Pancreas (tissue), 10 donors: ENCODE results near the gene VGLL4. TPM values are rescaled to one million over a fixed set of nuclear protein-coding genes. Genes with fewer than 3 reads are reported as not detected.

Experiments used
- ATAC-seq, 4 donors: fragments of 200-7000 bp; cut with Tn5 transposase; one replicate each; pipeline versions ENCODE4 v1.8.0 to v1.9.1; 2020; ENCODE audit warnings: mild to moderate bottlenecking in 4 of 4, moderate library complexity in 4 of 4
- DNase-seq, 6 donors: peaks; one replicate each; pipeline ENCODE4 v3.0.0-alpha.2; 2020
- FAIRE-seq: peaks from 2 replicates; lab custom pipeline; 2012; peaks lifted over from hg19 to GRCh38; lab: Jason Lieb, UNC
- H3K27ac ChIP-seq, 4 donors: fragments of 200-600 bp; sonication (generic); 1 replicate in 3 of 4; 2 replicates in 1 of 4; pipeline versions ENCODE4 v1.5.0 to v1.8.0; 2020
- H3K27me3 ChIP-seq, 4 donors: fragments of 200-600 bp; one replicate each; pipeline ENCODE4 v1.8.0; 2021
- H3K36me3 ChIP-seq, 3 donors: fragments of 200-600 bp; sonication (generic) in 1 of 3; one replicate each; pipeline versions ENCODE4 v1.5.0 to v1.8.0; 2020 to 2021
- H3K4me1 ChIP-seq, 3 donors: fragments of 200-600 bp; one replicate each; pipeline ENCODE4 v1.8.0; 2021
- H3K4me3 ChIP-seq, 4 donors: fragments of 200-600 bp; sonication (generic) in 2 of 4; one replicate each; pipeline versions ENCODE4 v1.5.0 to v1.8.0; 2020 to 2021
- H3K9me3 ChIP-seq, 4 donors: fragments of 200-600 bp; one replicate each; pipeline ENCODE4 v1.8.0; 2021
- WGBS, 2 donors: extraction: QIAGEN DNeasy Blood & Tissue Kit; methylation state at CpG; one replicate each; pipeline ENCODE4 v1.1.7; 2013; 5-methylcytosine and 5-hydroxymethylcytosine counted together
- intact Hi-C, 3 donors: fragments of 100-400 bp; cut with DNase I; formaldehyde crosslinking; loops; one replicate each; pipeline versions ENCODE4 v1.11.1 to v1.14.2; 2022
- polyA plus RNA-seq, 2 donors: library from polyadenylated mRNA; stranded (reverse); fragments of 200-250 nt; gene quantifications; one replicate each; pipeline ENCODE4 v1.2.3, GENCODE V29; 2013
- total RNA-seq, 6 donors: library from RNA; stranded (reverse); fragmentation: NEBNext Ultra II Directional in 4 of 6; extraction: Animal tissue kit (Norgen Biotek cat#: 25700) in 4 of 6; gene quantifications; one replicate each; pipeline versions ENCODE4 v1.2.1 to v1.2.4, GENCODE V29; 2021 to 2023
- TF ChIP-seq, protein P1 (sequence below), 4 donors: fragments of 200-600 bp; sonication (generic) in 3 of 4; IDR thresholded peaks; one replicate each; pipeline versions ENCODE4 v1.5.0 to v1.8.0; 2021; ENCODE audit warnings: antibody characterized with exemption in 4 of 4
- donor health status: healthy with polysubstance abuse.
- donor health status: DM: no; HTN: no; CAD: no; lungs with moderate emphysema.
- donor health status: DM: no; HTN: no; CAD: no.
- donor health status: control.
- donor health status: control.
- donor health status: Bipolar disorder and iron deficiency.
- donor health status: DM: yes; HTN: yes; CAD: no.
- donor health status: DM: no; HTN: no; CAD: no.
- donor health status: DM: no; HTN: no; CAD: no.
- donor health status: DM: yes; HTN: yes; CAD: no.

VGLL4 gene
- total and polyA plus RNA-seq, 8 donors = 17.3 to 47.8 (median 22.0) TPM

GRCh38 chr3:11541321-11542303 lies 102.1 kb downstream of the VGLL4 start:
- WGBS, 2 donors = 76 to 83% methylated on average over 16 of the region's 16 CpGs
- peak in 1 of 6 donors; percentile 48 for DNase-seq
- no peaks in the 10 kb centered on the region for H3K36me3 ChIP-seq
- no peak overlapping the region for H3K27ac ChIP-seq
- no peaks in the 10 kb centered on the region for H3K27me3 ChIP-seq
- ATAC-seq = peak in 1 of 4 donors; percentile 14
- no peak overlapping the region for H3K4me3 ChIP-seq
- TF ChIP-seq, protein P1, sequence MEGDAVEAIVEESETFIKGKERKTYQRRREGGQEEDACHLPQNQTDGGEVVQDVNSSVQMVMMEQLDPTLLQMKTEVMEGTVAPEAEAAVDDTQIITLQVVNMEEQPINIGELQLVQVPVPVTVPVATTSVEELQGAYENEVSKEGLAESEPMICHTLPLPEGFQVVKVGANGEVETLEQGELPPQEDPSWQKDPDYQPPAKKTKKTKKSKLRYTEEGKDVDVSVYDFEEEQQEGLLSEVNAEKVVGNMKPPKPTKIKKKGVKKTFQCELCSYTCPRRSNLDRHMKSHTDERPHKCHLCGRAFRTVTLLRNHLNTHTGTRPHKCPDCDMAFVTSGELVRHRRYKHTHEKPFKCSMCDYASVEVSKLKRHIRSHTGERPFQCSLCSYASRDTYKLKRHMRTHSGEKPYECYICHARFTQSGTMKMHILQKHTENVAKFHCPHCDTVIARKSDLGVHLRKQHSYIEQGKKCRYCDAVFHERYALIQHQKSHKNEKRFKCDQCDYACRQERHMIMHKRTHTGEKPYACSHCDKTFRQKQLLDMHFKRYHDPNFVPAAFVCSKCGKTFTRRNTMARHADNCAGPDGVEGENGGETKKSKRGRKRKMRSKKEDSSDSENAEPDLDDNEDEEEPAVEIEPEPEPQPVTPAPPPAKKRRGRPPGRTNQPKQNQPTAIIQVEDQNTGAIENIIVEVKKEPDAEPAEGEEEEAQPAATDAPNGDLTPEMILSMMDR (IDR thresholded peaks at IDR 0.05) = no peak
- no peaks in the 10 kb centered on the region for H3K9me3 ChIP-seq
- H3K4me1 ChIP-seq = no peaks in the 10 kb centered on the region
- intact Hi-C loops = no loop called here
- FAIRE-seq = no peak

- 56 to 92% methylated on average over 14 of the region's 14 CpGs for WGBS, 2 donors
- DNase-seq = no peak
These were observed 104.0 kb downstream of the VGLL4 start for GRCh38 chr3:11539677-11540076.

DNA sequence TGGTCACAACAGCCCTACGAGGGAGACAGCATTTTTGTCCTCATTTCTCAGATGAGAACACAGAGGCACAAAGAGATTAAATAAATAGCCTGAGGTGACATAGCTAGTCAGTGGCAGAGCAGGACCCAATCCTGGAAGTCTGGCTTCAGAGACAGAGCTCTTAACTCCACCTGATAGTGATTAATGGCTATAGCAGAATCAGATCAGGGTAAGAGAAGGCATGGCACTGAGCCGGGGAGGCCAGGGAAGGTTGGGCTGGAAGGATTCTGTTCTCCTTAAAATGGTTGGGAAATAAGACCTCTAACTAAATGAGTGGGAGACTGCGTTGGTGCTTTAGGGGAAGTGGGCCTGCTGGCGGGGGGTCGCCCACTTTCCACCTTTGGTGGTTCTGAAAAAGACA lies 104.5 kb downstream of the VGLL4 start:
- ATAC-seq = no peak
- Histone ChIP-seq H3K36me3 (no peaks in the 10 kb centered on the region), H3K27me3 (no peaks in the 10 kb centered on the region), H3K9me3 (no peaks in the 10 kb centered on the region), H3K4me3 (no peak overlapping the region), H3K4me1 (no peaks in the 10 kb centered on the region), H3K27ac (no peak overlapping the region)
- FAIRE-seq = no peak
- intact Hi-C loops = no loop called here
- TF ChIP-seq, protein P1 (IDR thresholded peaks at IDR 0.05) = no peak
- no peak for DNase-seq
- WGBS, 2 donors = 84 to 94% methylated on average over 5 of the region's 5 CpGs

More at GRCh38 chr3:11539677-11540076, 104.0 kb downstream of the VGLL4 start:
- H3K36me3 ChIP-seq = no peaks in the 10 kb centered on the region
- TF ChIP-seq, protein P1 (IDR thresholded peaks at IDR 0.05) = no peak
- no peaks in the 10 kb centered on the region for H3K9me3 ChIP-seq
- H3K27ac ChIP-seq = no peak overlapping the region
- no peaks in the 10 kb centered on the region for H3K4me1 ChIP-seq
- no peaks in the 10 kb centered on the region for H3K27me3 ChIP-seq
- H3K4me3 ChIP-seq = no peak overlapping the region
- no peak for FAIRE-seq
- intact Hi-C loops = no loop called here
- ATAC-seq = peak in 1 of 4 donors; percentile 41

- ATAC-seq (no peak), DNase-seq (no peak), FAIRE-seq (no peak)
- intact Hi-C loops = no loop called here
- Histone ChIP-seq H3K9me3 (no peaks in the 10 kb centered on the region), H3K27me3 (no peaks in the 10 kb centered on the region), H3K4me3 (no peak overlapping the region), H3K36me3 (no peaks in the 10 kb centered on the region), H3K4me1 (no peaks in the 10 kb centered on the region), H3K27ac (no peak overlapping the region)
- TF ChIP-seq, protein P1 (IDR thresholded peaks at IDR 0.05) = no peak
- 93 to 97% methylated on average over 3 of the region's 3 CpGs for WGBS, 2 donors
These were observed 105.1 kb downstream of the VGLL4 start for GRCh38 chr3:11538581-11538980.
